ENCODE data around the gene ATXN1.

DNA sequence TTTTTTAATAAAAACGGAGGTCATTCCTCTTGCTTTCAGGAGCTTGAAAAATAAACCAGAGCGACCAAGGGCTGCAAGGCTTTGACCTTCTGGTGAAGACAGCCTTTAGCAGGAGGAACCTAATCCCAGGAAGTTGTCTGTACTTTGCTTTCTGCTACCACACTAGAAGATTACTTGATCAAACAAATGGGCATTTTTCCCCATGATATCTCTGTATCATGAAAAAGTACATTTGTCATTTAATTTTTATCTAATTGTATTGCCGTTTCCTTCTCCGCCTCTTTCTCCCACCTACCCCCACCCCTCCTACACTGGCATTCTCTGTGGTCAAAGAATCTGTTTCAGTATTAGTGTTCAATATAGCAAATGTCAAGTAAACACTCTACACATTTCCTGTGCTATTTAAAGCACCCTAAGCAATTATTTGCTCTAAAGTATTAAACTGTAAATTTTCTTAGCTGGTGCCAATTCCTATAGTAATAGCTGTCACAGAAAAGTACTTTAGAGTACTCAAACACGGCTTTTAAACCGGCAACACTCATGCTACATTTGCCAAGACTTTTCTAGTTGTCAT is 29.7 kb downstream of the ATXN1 start:
- TF ChIP-seq, protein P1, sequence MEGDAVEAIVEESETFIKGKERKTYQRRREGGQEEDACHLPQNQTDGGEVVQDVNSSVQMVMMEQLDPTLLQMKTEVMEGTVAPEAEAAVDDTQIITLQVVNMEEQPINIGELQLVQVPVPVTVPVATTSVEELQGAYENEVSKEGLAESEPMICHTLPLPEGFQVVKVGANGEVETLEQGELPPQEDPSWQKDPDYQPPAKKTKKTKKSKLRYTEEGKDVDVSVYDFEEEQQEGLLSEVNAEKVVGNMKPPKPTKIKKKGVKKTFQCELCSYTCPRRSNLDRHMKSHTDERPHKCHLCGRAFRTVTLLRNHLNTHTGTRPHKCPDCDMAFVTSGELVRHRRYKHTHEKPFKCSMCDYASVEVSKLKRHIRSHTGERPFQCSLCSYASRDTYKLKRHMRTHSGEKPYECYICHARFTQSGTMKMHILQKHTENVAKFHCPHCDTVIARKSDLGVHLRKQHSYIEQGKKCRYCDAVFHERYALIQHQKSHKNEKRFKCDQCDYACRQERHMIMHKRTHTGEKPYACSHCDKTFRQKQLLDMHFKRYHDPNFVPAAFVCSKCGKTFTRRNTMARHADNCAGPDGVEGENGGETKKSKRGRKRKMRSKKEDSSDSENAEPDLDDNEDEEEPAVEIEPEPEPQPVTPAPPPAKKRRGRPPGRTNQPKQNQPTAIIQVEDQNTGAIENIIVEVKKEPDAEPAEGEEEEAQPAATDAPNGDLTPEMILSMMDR (IDR thresholded peaks at IDR 0.05; ENCODE audit: insufficient read depth, low read length, poor library complexity, severe bottlenecking), result no peak
- no peak for TF ChIP-seq EZH2phosphoT487 (conservative IDR thresholded peaks at IDR 0.05; ENCODE audit: low read length)
